Activated T-cell treated with anti-CD3 and anti-CD28 coated beads for 1 hour (primary cell): ENCODE results near the gene OGFOD3.
"Not testable (repeated sequence)": the region's sequence is repeated elsewhere in the genome, so short reads cannot be mapped to it uniquely, and the experiment has no call there.

Experiments
- DNase-seq: peaks from one replicate; pipeline ENCODE4 v3.0.0-alpha.2; 2020; ENCODE audit warnings: low read depth

OGFOD3 gene

DNA sequence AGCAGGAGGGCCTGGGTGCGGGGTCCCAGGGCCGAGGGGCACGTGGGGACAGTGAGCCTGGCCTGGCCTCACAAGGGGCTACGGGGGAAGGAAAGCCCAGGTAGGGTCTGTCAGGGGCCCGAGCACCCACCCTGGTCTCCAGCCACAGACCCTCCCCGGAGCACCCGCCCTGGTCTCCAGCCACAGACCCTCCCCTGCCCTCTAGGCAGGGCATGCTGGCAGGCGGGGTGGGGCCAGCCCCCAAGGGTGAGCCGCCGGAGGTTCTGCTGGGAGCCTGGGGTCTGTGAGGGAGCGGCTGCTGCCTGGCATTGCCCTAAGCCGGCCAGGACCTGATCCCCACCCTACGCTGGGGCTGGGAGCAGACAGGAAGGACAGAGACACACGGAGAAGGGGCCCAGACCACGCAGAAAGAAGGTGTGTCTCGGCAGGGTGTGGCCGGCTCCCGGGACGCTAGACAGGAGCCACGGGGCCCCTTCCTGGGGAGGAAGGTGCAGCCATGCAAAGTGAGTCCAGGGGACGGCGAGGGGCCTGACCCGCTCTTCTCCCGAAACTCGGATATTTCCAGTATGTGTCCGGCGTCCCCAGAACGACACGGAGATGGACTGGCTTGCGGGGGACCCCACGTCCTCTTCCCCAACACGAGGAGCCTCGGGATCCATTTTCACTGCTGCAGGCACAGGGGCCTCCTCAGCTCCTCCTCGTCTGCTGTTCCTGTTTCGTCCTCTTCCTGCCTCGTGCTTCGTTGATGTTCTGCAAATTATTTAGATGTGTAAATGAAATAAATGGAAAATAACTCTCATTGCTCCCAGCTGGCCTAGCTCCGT lies 31.3 kb downstream of the OGFOD3 start:
- no peak for DNase-seq

DNA sequence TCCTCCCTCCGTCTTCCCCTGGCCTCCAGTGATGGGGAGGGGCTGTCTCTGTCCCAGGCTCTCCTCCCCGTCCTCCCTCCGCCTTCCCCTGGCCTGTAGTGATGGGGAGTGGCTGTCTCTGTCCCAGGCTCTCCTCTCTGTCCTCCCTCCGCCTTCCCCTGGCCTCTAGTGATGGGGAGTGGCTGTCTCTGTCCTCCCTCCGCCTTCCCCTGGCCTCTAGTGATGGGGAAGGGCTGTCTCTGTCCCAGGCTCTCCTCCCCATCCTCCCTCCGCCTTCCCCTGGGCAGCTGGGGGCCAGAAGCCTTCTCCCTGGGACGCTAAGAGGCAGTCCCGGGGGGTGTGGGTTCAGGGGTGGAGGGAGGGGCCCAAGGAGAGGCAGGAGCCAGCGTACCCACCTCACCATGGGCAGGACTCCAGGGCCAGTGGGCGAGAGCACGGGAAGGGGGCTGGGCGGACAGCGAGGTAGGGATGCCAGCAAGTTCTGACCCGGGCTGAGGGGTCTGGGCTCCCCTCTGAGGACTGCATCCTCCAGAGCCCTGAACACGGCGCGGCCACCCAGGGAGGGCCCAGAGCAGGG lies 32.0 kb downstream of the OGFOD3 start:
- no peak for DNase-seq

DNA sequence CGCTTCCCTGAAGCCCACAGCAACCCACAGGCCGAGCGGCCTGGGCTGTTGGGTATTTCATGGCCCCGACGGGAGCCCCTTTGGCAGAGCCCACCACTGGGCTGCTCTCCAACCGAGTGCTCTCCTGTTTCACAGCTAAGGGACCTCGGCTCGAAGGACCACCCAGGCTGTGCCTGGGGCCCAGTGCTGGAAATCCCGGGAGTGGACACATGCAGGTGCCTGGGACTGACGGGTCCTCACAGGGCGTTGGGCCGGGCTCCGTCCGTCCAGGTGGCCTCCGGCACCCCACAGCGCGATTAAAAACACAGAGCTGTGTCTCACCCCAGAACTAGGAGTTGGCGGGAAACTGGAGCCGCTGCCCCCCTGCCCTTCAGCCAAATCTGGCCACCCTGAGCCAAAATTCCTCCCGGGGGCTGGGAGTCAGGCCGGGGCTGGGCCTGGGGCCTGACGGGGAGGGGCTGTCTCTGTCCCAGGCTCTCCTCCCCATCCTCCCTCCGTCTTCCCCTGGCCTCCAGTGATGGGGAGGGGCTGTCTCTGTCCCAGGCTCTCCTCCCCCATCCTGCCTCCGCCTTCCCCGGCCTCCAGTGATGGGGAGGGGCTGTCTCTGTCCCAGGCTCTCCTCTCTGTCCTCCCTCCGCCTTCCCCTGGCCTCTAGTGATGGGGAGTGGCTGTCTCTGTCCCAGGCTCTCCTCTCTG lies 32.7 kb downstream of the OGFOD3 start:
- DNase-seq, result no peak

DNA sequence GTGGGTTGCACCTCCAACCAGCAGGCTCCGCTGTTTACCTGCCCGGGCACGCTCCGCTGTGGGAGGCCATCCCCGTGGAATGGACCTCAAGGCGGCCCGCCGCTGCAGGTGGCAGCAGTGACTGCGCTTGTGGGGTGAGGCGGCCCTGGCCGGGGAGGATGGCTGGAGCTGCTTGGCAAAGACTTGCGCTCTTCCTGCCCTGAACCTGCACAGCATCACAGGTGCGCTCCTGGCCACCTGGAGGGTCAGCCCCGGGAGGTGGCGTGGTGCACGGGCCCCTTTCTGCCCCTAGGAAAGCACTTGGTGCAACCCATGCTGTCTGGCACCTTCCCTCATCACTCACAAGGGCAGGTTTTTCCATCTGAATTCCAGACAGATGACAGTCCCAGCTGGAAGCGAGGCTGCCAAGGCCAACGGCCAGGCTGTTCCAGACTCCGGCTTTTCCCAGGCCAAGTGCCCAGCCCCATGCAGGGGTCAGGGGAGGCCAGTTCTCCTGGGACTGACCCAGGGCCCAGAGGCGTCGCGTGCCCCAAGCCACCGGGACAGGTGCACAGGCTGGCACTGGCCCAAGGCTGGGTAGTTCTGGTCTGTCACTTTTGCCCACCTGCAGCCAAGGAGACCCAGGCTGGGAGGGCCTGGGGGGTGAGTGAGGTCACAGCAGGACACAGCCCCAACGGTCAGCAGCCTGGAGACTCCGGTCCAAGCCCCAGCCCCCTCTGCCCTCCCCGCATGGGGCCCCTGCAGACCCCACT lies 33.5 kb downstream of the OGFOD3 start:
- DNase-seq, result no peak

DNA sequence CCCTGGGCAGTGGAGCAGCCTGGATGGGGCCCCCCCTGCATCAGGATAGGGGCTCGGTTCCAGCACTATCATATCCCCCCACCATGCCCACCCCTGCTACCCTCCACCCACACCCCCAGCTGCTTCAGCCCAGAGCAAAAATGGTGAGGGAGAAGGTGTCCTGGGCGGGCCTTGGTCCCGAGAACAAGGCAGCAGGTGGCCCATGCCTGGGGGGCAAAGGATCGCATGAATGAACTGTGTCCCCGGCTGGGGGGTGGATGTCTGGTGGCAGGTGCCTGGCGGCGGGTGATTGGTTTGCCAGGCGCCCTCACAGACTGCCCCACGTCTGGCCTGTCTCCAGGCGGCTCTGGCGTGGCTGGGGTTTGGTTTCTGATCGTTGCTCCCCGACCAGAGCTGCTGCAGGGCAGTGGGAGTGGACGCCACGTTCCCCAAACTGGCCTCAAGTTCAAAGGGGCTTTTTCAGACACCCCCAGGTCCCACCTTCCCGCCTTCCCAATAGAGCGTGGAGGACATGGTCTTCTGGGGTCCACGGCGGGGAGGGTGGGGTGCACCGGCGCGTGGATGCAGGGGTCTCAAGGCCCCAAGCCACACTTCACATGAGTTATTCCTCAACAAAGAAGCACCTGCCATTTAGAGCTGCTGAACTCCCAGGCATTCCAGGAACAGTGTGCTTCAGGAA lies 34.2 kb downstream of the OGFOD3 start:
- DNase-seq, result no peak

DNA sequence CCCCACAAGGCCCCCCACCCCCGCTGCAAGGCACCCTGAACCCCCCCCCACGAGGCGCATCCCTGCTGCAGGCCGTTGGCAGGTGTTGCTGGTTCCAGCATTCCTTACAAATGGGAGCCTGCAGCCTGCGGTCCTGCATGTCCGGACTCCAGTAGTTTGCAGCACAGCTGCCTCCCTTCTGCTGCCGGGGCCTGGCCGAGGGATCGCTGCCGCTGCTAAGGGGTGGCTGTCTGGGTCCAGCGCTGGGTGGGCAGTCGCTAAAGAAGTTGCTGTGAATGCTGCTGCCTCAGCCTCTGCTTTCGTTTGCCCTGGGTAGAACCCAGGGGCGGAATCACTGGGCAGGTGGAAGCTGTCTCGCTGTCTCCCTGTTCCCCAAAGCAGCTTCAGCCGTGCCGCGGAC lies 35.0 kb downstream of the OGFOD3 start:
- no peak for DNase-seq

DNA sequence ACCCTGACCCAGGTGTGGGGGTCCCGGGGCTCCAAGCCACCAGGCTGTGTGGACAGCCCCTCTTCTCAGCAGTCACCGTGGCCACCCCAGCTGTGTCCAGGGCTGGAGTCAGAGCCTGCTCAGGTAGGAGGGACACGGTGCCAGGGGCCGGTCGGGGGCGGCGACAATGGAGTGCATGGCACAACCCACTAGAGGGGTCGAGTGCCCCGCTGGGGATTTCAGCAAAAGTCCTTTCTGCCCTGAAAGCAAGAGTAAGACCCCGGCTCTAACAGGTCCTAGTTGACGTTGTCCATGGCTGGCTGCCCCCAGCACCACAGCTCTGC lies 35.5 kb downstream of the OGFOD3 start:
- no peak for DNase-seq

DNA sequence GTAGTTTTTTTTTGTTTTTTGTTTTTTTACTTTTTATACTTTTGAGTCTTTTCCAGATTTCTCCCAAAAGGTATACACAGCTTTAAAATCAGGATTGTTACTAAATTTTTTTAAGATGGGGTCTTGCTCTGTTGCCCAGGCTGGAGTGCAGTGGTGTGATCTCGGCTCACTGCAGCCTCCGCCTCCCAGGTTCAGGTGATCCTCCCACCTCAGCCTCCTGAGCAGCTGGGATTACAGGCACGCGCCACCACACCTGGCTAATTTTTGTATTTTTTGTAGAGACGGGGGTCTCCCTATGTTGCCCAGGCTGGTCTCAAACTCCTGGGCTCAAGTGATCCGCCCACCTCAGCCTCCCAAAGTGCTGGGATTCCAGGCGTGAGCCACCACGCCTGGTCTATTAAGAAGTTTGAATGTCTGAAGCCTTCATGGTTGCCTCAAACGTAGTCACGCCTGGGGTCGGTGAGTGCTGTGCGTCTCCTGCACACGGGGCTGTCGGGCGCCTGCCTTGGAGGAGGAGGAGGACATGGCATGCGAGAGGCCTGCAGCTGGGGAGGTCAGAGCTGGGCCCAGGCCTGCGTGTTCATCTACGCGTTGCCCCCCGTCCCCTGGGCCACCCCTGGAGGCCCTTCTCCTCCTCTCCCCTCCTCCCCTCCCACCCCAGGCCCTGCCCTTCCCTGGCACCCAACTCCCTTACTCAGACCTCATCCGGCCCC lies 36.0 kb downstream of the OGFOD3 start:
- DNase-seq, result not testable (repeated sequence)

DNA sequence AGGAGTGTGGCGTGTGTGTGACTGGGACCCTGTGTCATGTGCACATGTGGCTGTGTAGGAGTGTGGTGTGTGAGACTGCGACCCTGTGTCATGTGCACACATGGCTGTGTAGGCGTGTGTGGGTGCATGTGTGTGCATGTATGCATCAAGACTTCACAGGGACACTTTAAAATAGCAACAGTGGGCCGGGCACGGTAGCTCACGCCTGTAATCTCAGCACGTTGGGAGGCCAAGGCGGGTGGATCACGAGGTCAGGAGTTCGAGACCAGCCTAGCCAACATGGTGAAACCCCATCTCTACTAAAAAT lies 36.7 kb downstream of the OGFOD3 start:
- DNase-seq, result not testable (repeated sequence)

DNA sequence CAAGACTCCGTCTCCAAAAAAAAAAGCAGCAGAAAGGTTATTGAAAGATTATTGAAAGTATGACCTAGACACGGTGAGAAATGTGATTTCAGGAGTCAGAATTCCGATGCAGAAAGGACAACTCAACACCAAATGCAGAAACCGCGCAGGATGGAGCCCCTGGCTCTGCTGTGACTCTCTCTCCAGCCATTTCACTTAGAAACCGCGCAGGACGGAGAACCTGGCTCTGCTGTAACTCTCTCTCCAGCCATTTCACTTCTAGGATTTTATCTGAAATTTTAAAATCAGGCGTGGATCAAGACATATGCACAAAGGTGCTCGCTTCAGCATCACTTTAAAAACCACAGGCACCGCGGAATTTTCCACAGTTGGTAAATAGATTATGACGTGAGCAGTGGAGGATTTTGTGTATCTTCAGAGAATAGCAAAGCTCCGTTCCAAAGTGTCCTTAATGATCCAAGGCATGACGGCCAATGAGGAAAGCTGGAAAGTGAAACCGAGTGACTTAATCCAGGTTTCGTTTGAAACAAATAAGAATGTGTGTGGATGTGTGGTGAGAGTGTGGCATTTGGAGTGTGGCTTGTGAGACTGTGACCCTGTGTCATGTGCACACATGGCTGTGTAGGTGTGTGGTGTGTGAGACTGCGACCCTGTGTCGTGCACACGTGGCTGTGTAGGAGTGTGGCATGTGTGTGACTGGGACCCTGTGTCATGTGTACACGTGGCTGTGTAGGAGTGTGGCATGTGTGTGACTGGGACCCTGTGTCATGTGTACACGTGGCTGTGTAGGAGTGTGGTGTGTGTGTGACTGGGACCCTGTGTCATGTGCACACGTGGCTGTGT lies 37.3 kb downstream of the OGFOD3 start:
- no peak for DNase-seq

DNA sequence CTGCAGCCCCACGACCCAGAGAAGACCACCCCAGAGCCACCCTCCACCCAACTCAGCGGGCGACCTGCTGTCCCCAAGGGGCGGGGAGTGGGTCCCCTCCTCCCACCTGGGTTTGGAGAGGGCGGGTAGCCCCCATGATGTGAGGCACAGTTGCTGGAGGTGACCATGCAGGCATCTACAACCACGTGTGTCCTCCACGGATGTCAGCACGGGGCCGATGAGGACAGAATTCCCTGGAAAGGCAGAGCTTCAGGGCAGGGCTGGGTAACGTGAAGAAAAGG lies 39.7 kb downstream of the OGFOD3 start:
- no peak for DNase-seq

DNA sequence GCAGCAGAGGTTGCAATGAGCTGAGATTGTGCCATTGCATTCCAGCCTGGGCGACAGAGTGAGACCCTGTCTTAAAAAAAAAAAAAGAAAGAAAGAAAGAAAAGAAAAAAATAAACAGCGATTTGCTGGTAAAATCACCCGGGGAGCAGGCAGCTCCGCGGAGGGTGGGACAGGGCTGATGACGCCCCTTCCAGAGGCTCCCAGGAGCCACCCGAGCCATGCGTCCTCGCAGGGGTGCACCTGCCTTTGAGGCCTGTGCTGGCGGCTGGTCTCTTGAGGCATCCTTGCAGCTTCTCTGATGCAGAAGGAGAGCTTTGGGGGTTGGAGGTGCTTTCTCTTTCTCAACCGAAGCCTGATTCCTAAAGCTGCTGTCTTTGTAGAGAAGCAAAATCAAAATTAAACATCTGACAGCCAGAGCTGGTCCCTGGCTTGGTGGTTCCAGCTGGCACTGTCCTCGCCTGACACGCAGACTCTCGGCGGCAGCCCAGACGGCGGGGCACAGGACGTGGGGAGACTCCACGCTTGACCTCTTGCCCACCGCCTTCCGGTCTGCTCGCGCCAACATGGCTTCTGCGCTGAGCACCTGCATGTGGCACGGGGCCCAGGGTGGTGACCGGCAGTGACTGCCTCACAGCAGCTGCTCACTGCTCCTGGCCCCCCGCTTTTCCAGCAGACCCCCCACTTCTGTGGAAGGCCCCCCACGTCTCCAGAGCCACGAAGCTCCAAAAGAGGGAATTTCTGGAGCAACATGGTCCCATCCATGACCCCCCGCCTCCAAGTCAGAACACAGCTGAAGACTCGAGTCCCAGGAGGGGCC lies 40.3 kb downstream of the OGFOD3 start:
- no peak for DNase-seq

DNA sequence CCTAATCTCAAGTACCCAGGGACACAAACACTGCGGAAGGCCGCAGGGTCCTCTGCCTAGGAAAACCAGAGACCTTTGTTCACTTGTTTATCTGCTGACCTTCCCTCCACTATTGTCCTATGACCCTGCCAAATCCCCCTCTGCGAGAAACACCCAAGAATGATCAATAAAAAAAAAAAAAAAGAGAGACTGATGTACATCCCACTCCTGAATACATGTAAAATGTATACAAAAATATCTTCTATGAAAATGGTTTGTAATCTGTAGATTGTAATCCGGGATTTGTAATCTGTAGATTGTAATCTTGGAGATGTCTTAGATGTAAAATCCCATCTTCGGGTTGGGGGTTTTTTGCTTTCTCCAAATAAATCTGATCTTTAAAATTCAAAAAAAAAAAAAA lies 41.1 kb downstream of the OGFOD3 start:
- not testable (repeated sequence) for DNase-seq

DNA sequence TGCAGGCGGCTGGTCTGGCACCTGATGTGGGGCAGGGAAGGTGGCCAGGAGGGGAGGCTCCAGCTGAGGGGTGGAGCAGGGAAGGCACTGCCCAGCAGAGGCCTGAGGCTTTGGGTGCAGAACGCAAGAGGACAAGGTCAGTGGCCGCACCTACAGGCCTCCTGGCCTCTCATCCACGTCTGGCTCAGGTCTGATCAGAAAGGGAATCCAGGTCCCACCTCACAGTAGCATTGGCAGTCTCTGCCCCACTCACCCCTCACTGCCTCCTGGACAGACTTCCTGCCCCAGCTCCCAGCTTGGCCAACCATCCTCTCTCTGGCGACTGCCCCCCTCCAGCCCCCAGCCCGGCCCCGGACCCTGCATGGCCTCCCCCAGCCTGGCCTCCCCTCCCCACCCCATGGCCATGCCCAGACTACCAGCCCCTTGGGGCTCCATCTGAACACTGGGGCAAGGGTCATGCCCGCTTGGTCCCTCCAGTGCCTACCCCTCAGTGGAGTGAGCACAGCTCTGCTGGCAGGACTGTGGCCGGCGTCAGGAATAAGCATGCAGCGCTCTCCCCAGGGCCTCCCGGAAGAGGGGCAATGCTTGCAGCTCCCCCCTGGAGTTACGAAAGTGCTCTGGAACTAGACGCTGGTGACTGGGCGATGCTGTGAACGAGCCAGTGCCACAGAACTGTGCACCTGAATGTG lies 42.2 kb downstream of the OGFOD3 start:
- DNase-seq, result no peak

DNA sequence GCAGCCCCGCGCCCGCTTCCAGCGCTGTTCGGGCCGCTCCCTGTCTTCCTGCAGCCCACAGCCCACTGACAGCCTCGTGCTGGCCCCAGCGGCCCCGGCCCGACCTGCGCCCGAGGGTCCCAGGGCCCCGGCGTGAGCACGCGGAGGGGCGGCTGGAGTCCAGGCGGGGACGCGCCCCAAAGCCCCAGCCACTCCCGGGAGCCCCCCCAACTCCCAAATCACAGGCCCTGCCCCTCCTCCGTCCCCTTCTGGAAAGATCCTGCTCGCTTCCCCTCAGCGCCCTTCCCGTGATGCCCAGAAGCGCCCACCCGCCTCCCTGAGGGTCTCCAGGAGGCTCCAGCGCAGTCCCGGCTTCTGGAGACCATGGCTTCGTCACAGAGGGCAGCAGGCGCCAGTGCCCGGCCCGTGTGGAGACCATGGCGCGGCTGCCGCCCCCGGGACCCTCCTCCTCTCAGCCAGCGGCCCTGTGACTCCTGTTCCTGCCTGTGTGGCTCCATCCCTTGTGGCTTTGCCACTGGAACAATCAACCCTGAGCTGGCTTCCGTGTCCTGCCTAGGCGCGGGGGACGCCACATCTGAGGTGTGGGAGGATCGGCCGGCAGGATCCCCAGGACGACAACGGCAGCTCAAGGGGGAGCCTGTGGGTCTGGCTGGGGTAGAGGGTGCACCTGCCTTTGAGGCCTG lies 42.9 kb downstream of the OGFOD3 start:
- DNase-seq, result no peak

DNA sequence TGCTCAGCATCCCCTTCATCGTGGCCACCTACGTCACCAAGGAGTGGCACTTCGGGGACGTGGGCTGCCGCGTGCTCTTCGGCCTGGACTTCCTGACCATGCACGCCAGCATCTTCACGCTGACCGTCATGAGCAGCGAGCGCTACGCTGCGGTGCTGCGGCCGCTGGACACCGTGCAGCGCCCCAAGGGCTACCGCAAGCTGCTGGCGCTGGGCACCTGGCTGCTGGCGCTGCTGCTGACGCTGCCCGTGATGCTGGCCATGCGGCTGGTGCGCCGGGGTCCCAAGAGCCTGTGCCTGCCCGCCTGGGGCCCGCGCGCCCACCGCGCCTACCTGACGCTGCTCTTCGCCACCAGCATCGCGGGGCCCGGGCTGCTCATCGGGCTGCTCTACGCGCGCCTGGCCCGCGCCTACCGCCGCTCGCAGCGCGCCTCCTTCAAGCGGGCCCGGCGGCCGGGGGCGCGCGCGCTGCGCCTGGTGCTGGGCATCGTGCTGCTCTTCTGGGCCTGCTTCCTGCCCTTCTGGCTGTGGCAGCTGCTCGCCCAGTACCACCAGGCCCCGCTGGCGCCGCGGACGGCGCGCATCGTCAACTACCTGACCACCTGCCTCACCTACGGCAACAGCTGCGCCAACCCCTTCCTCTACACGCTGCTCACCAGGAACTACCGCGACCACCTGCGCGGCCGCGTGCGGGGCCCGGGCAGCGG lies 43.6 kb downstream of the OGFOD3 start:
- DNase-seq, result no peak

DNA sequence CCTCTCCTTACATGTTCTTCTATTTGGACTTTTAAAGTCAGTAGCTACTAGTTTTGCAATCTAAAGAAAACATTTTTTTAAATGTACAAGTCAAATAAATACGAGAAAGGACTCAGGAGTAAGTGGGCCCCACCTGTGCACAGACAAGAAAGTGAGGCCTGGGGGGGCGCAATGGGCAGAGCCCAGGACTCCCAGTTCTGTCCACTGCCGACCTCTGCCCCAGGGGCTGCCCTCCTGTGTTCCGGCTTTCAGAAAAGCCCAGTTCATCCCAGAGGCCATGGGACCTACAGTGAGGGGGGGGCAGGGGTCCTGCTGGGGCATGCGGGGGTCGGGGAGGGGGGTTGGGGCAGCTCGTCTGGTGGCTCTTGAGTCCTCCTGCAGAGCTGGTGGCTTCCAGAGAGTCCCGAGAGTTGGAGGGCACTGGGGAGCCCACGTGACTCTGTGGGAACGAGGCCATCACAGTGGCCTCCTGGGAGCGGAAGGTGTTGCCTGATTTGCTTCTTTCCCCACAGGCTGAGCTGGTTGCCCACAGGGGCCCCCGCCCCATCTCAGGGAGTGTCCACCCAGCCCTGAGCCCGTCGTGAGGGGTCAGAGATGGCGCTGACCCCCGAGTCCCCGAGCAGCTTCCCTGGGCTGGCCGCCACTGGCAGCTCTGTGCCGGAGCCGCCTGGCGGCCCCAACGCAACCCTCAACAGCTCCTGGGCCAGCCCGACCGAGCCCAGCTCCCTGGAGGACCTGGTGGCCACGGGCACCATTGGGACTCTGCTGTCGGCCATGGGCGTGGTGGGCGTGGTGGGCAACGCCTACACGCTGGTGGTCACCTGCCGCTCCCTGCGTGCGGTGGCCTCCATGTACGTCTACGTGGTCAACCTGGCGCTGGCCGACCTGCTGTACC lies 44.4 kb downstream of the OGFOD3 start:
- DNase-seq, result no peak
